Stimulated activated CD4-positive, alpha-beta T cell treated with anti-CD3 and anti-CD28 coated beads, Interleukin-1b, Interleukin-23, amount 100 ng/mL, for 24 hours (primary cell): Measurements from ENCODE around the gene RNF6.
"Not testable (repeated sequence)": the region's sequence is repeated elsewhere in the genome, so short reads cannot be mapped to it uniquely, and the experiment has no call there.

ENCODE experiments used
- DNase-seq, 4 experiments: peaks; one replicate each; pipeline ENCODE4 v3.0.0-alpha.2; 2020; ENCODE audit warnings: low read depth in 4 of 4, low spot score in 1 of 4

Gene RNF6

DNA sequence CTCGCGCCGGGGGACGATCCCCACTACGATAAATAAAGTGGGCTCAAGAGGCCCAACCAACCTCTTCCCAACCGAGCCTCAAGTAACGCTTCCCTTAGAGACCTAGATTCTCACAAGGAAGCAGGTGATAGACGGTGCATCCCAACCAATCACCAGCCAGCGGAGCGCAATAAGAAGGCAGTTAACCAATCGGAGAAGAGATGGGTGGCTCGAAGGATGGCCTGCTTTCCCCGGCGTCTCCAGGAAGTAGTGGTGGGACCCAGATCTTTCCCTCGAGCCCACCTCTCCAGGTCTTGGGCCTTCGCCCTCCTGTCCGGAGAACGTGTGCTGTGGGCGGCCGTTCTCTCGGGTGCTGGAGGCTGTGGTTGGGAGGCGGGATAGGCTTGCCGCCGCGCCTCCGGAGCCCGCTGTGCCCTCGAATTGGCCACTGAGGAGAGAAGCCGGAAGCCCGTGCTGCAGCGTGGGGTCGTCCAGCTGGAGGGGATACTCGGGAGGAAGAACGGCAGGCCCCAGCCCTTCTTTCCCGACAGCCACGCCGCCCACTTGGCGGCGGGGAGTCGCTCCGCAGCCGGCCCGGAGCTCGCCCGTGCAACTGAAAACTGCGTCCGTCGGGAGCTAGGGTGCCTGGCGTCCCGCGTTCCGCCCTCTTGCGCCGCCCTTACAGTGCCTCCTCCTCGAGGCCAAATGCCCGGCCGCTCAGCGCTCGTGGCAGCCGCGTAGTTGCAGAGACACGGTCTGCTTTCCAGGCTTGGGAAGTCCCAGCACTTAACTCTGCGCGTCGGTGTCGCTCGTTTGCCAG, at the start of gene RNF6:
Gene RNF6, minus strand, starts transcription at position 594 of the 799 bp plus-strand sequence. CDS start 2,665 bp downstream, outside the sequence.
- DNase-seq: peak; percentile 59 to 82 (median 75)

DNA sequence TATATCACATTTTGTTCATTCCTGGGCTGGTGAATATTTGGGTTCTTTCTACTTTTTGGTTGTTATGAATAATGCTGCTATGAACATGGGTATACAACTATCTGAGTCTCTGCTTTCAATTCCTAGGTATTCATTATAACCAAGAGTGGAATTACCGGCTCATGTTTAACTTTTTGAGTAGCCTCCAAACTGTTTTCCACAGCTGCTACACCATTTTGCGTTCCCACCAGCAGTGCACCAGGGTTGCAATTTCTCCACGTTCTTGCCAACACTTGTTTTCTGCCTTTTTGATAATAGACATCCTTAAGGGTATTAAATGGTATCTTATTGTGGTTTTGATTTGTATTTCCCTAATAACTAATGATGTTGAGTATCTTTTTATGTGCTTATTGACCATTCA, 48.6 kb upstream of the RNF6 start:
- DNase-seq: no peak

- DNase-seq: no peak
Measured at GRCh38 chr13:26266311-26266710, 44.2 kb upstream of the RNF6 start.

DNA sequence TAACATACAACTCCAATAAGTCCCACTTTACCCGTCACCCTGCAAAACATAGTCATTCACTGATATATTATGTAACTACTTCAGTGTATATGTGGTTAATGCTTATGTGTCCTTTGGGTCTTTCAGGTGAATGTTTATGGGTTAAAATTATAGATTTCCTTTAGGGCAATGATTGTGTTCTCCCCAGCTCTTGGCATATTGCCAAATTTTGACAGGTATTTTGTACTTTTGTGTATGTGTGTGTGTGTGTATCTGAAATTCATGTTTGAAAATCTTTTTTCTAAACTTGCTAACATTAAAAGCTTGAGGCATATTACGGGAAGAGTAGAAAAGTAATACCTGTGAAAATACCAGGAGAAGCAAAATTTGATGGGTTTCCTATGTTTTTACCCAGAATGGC, 40.0 kb upstream of the RNF6 start:
- DNase-seq: no peak

- no peak for DNase-seq
Measured at GRCh38 chr13:26259634-26260033, 37.5 kb upstream of the RNF6 start.

GRCh38 chr13:26257049-26257448, 34.9 kb upstream of the RNF6 start:
- DNase-seq: no peak

DNA sequence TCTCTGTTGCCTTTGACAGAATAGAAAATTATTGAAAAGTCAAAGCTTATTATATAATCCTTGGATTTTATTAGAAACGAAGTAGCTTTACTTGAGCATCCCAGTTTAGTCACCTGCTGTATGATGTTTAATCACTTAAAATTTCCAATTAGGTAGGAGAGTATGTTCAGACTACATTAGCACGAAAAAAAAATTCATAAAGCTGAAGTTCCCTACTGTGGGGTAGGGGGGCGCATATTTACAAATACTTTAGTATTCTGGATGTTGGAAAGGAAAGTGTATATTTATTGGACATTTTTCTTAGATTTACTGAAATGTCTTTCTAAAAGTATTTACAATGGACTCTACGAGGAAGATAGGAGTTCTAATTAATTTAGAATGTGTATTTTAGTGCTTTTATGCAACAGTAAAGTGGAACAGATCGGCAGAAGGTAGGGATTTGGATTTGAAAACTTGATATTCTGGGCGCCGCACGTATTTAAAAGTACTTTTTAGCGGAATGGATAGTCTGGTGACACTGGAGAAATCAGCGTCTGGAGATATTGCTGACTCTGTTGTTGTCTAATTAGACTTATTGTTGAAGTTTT, 33.7 kb upstream of the RNF6 start:
- DNase-seq: no peak

DNA sequence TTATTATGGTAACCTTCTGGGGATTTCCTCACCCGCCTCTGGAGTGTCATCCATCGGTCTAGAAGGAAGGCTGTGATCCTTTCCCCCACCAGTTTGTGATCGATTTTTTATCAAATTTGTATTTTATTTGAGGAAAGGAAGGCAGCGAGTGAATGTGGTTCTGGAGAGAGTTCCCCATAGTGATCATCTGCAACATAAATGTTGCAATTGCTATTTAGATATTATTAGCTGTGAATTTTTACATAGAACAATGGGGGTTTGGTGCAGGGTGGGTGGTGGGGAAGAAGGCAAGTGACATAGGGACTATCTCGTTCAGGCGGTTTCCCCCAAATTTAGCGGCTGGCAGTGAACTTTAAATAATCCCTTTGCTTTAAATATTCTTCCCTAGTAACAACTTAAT, 33.0 kb upstream of the RNF6 start:
- DNase-seq: no peak

DNA sequence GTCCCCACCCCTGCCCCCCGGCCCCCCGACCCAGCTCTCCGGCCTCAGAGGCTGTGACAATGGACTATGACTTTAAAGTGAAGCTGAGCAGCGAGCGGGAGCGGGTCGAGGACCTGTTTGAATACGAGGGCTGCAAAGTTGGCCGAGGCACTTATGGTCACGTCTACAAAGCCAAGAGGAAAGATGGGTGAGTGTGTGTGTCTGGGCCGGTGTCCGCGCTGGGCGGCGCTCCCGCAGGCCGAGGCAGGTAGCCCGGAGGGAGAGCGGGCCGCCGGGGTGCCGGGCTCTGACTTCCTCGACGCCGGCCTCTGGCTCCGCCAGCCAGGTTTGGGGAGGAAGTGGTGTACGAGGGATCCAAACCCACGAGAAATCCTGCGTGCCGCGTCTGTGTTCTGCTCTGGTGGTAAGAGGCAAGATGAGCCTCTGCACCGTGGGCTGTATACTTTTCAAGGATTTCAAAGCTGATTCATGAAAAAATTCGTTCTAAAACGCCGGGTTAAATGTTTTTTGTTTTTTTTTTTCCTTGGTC, 32.5 kb upstream of the RNF6 start:
- DNase-seq: peak; percentile 9 to 29 (median 18)

GRCh38 chr13:26253787-26254582, 31.9 kb upstream of the RNF6 start, which contains the start of gene CDK8:
TSS of gene CDK8 (plus strand) at chr13:26254129. CDS start at chr13:26254642, 513 bp downstream.
- DNase-seq: peak; percentile 71 to 79 (median 78)

GRCh38 chr13:26253262-26253786, 31.2 kb upstream of the RNF6 start:
- DNase-seq: no peak

GRCh38 chr13:26252006-26252405, 29.9 kb upstream of the RNF6 start:
- DNase-seq: not testable (repeated sequence)

DNA sequence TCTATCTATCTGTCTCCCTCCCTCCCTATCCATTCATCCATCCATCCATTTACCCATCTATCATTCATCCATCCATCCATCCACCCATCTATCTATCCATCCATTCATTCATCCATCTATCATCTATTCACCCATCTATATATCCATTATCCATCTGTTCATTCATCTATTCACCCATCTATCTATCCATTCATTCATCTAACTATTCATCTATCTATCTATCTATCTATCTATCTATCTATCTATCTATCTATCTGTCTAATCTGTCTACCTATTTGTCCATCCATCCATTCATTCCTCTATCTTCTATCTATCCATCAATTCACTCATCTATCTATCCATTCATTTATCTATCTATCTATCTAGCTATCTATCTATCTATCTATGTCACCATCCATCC, 27.4 kb upstream of the RNF6 start:
- DNase-seq: no peak

GRCh38 chr13:26247608-26248007, 25.5 kb upstream of the RNF6 start:
- no peak for DNase-seq

- no peak for DNase-seq
Measured at GRCh38 chr13:26247011-26247410, 24.9 kb upstream of the RNF6 start.

GRCh38 chr13:26246154-26246553, 24.0 kb upstream of the RNF6 start:
- no peak for DNase-seq

DNA sequence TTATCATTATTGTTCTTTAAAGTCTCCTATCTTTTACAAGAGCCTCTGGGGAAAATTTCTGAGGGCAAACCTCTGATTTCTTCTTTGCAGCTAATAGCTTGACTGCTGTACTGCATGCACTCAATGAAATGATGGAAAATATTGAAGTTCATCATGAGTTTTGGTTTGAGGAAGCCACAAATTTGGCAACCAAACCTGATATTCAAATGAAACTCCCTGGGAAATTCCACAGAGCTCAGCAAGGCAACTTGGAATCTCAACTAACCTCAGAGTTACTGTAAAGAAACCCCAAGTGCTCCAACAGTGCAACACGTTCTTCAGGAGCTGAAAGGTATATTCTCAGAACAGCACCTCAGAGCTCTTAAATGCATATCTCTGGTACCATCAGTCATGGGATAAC, 14.2 kb upstream of the RNF6 start:
- no peak for DNase-seq

GRCh38 chr13:26230703-26231102, 8.6 kb upstream of the RNF6 start:
- no peak for DNase-seq

- DNase-seq: no peak
Measured at GRCh38 chr13:26229080-26229615, 7.0 kb upstream of the RNF6 start.

DNA sequence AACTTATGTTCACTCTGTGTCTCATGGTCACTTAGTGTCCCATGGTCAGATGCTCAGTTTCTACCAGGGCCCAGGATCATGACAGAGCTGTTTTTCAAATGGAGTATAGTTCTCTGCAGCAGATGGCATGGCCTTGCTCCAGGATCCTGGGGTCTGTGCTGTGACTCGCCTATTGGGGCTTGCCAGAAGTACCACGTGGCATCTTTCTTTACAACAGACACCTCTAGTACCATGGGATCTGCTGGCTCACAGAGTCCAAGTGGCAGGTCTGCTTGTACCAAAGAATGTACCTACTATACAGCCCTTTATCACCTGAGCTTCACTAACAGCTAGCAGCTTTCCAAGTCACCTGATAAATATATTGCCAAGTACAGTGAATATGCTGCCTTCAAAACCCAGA, 6.0 kb upstream of the RNF6 start:
- DNase-seq: no peak
